ES-I3 (cell line): ENCODE results near the gene ABCD1.
"Not testable (repeated sequence)": the region's sequence is repeated elsewhere in the genome, so short reads cannot be mapped to it uniquely, and the experiment has no call there.

Source experiments
- H3K36me3 ChIP-seq: 2 replicates; pipeline ENCODE4 v1.6.1; 2013; ENCODE audit warnings: mild to moderate bottlenecking, low read length, control low read depth, moderate library complexity; ENCODE audit not compliant: insufficient read depth
- H3K4me1 ChIP-seq: 2 replicates; pipeline ENCODE4 v1.6.1; 2013; ENCODE audit warnings: mild to moderate bottlenecking, control low read depth, low read length; ENCODE audit not compliant: insufficient read depth
- H3K9ac ChIP-seq: 2 replicates; pipeline ENCODE4 v1.6.1; 2013; ENCODE audit warnings: low read depth, mild to moderate bottlenecking, low read length, moderate library complexity
- H3K9me3 ChIP-seq: 2 replicates; pipeline ENCODE4 v1.6.1; 2013; ENCODE audit warnings: mild to moderate bottlenecking, low read length, moderate library complexity; ENCODE audit not compliant: control insufficient read depth, insufficient read depth

The ABCD1 gene

GRCh38 chrX:153689654-153690465 is 34.8 kb upstream of the ABCD1 start:
- Histone ChIP-seq H3K36me3 (no peaks in the 10 kb centered on the region; the same call in 1 of the 2 replicates), H3K9me3 (no peaks in the 10 kb centered on the region), H3K9ac (peak overlapping the region; percentile 35; the same call in 1 of the 2 replicates), H3K4me1 (peaks cover 11% of the 10 kb centered on the region; the same call in 1 of the 2 replicates)

GRCh38 chrX:153690466-153690865 is 34.2 kb upstream of the ABCD1 start:
- H3K4me1 ChIP-seq: peaks cover 10% of the 10 kb centered on the region; the same call in 1 of the 2 replicates

GRCh38 chrX:153691032-153691827 is 33.4 kb upstream of the ABCD1 start:
- not testable (repeated sequence) for H3K36me3 ChIP-seq, H3K9me3 ChIP-seq, H3K9ac ChIP-seq, H3K4me1 ChIP-seq

More at GRCh38 chrX:153690466-153690865, 34.2 kb upstream of the ABCD1 start:
- H3K9me3 ChIP-seq: no peaks in the 10 kb centered on the region
- H3K9ac ChIP-seq: no peak overlapping the region
- no peaks in the 10 kb centered on the region; the same call in 1 of the 2 replicates for H3K36me3 ChIP-seq

GRCh38 chrX:153692003-153692402 is 32.7 kb upstream of the ABCD1 start:
- H3K9me3 ChIP-seq: no peaks in the 10 kb centered on the region
- H3K9ac ChIP-seq: no peak overlapping the region
- peaks cover 4% of the 10 kb centered on the region; the same call in 1 of the 2 replicates for H3K4me1 ChIP-seq
- no peaks in the 10 kb centered on the region; the same call in 1 of the 2 replicates for H3K36me3 ChIP-seq

GRCh38 chrX:153692611-153693156 is 32.0 kb upstream of the ABCD1 start:
- H3K9me3 ChIP-seq: no peaks in the 10 kb centered on the region
- H3K9ac ChIP-seq: no peak overlapping the region
- no peaks in the 10 kb centered on the region; the same call in 1 of the 2 replicates for H3K36me3 ChIP-seq
- peaks cover 4% of the 10 kb centered on the region; the same call in 1 of the 2 replicates for H3K4me1 ChIP-seq

- no peaks in the 10 kb centered on the region; the same call in 1 of the 2 replicates for H3K36me3 ChIP-seq
- H3K9ac ChIP-seq: no peak overlapping the region
- H3K9me3 ChIP-seq: no peaks in the 10 kb centered on the region
- H3K4me1 ChIP-seq: peaks cover 4% of the 10 kb centered on the region; the same call in 1 of the 2 replicates
These were observed 31.2 kb upstream of the ABCD1 start for GRCh38 chrX:153693216-153694086.

- not testable (repeated sequence) for H3K36me3 ChIP-seq, H3K9ac ChIP-seq, H3K4me1 ChIP-seq, H3K9me3 ChIP-seq
These were observed 30.4 kb upstream of the ABCD1 start for GRCh38 chrX:153694256-153694655.

GRCh38 chrX:153694687-153695270 is 29.9 kb upstream of the ABCD1 start:
- Histone ChIP-seq H3K9ac (no peak overlapping the region), H3K36me3 (no peaks in the 10 kb centered on the region; the same call in 1 of the 2 replicates), H3K9me3 (no peaks in the 10 kb centered on the region), H3K4me1 (peaks cover 3% of the 10 kb centered on the region; the same call in 1 of the 2 replicates)

GRCh38 chrX:153696100-153696499 is 28.6 kb upstream of the ABCD1 start:
- Histone ChIP-seq H3K9me3 (no peaks in the 10 kb centered on the region), H3K4me1 (no peaks in the 10 kb centered on the region), H3K36me3 (no peaks in the 10 kb centered on the region; the same call in 1 of the 2 replicates), H3K9ac (no peak overlapping the region)

GRCh38 chrX:153696538-153696937 is 28.1 kb upstream of the ABCD1 start:
- H3K9ac ChIP-seq, H3K36me3 ChIP-seq, H3K4me1 ChIP-seq, H3K9me3 ChIP-seq: not testable (repeated sequence)

GRCh38 chrX:153696986-153697722 is 27.5 kb upstream of the ABCD1 start:
- not testable (repeated sequence) for H3K9me3 ChIP-seq, H3K36me3 ChIP-seq, H3K9ac ChIP-seq, H3K4me1 ChIP-seq

GRCh38 chrX:153697924-153698865 is 26.5 kb upstream of the ABCD1 start:
- Histone ChIP-seq H3K9me3 (no peaks in the 10 kb centered on the region), H3K4me1 (no peaks in the 10 kb centered on the region), H3K36me3 (no peaks in the 10 kb centered on the region; the same call in 1 of the 2 replicates), H3K9ac (no peak overlapping the region)
